AG04449 (cell line): ENCODE measurements around the gene SRP9.
"Not testable (repeated sequence)": the region's sequence is repeated elsewhere in the genome, so short reads cannot be mapped to it uniquely, and the experiment has no call there.

Experiments
- CTCF ChIA-PET: fragments of 350-600 bp; formaldehyde crosslinking; extraction: SDS; loops from one replicate; lab custom pipeline; 2021; ENCODE audit warnings: antibody characterized with exemption; lab: Yijun Ruan, JAX
- POLR2A ChIA-PET: fragments of 400-600, 350-600 bp; formaldehyde crosslinking; extraction: SDS; loops from one replicate; lab custom pipeline; 2020; ENCODE audit warnings: antibody characterized with exemption, inconsistent platforms; lab: Yijun Ruan, JAX
- DNase-seq: peaks from one replicate; pipeline ENCODE4 v3.0.0-alpha.2; 2010; ENCODE audit warnings: low read depth, low spot score
- H3K4me3 ChIP-seq: 2 replicates; pipeline ENCODE4 v1.5.1; 2011; ENCODE audit warnings: low read depth, mild to moderate bottlenecking, control low read depth, low read length
- TF ChIP-seq, protein P1 (sequence below): IDR thresholded peaks from one replicate; pipeline ENCODE4 v1.5.1; 2011; ENCODE audit warnings: mild to moderate bottlenecking, moderate library complexity, low read length, control low read depth, inconsistent platforms; ENCODE audit not compliant: insufficient read depth; ENCODE audit errors: missing control alignments

The SRP9 gene

GRCh38 chr1:225750875-225751824 is 26.5 kb upstream of the SRP9 start:
- ChIA-PET POLR2A (no interaction called here), CTCF (interaction anchor here (0.8 to 1.5 kb wide), 3 partner anchors 11 to 26 kb away, joined by 3 to 4 read pairs (median 3); partner anchors contain the start of gene SRP9)
- no peak for DNase-seq
- TF ChIP-seq, protein P1, sequence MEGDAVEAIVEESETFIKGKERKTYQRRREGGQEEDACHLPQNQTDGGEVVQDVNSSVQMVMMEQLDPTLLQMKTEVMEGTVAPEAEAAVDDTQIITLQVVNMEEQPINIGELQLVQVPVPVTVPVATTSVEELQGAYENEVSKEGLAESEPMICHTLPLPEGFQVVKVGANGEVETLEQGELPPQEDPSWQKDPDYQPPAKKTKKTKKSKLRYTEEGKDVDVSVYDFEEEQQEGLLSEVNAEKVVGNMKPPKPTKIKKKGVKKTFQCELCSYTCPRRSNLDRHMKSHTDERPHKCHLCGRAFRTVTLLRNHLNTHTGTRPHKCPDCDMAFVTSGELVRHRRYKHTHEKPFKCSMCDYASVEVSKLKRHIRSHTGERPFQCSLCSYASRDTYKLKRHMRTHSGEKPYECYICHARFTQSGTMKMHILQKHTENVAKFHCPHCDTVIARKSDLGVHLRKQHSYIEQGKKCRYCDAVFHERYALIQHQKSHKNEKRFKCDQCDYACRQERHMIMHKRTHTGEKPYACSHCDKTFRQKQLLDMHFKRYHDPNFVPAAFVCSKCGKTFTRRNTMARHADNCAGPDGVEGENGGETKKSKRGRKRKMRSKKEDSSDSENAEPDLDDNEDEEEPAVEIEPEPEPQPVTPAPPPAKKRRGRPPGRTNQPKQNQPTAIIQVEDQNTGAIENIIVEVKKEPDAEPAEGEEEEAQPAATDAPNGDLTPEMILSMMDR = no peak
- H3K4me3 ChIP-seq = no peak overlapping the region

DNA sequence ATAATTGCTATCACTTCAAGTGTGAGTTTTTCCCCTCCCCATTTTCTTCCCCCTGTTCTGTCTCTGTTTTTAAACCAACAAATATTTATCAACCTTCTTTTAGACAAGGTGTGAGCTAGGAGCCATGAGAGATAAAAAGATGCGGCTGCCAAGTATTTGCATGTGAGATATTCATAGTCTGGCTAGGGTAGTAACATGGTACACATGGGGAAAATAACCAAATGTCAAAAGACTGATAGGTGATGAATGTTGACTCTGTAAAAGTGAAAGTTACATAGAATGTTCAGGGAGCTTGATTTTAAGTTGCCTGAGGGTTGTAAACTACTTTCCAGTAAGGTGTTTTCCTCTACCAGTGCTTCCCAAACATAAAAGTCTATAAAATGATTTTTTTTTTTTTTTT is 25.4 kb upstream of the SRP9 start:
- TF ChIP-seq, protein P1 = no peak
- ChIA-PET POLR2A (no interaction called here), CTCF (interaction anchor here (0.6 to 1.5 kb wide), 6 partner anchors 10 to 141 kb away, joined by 3 to 4 read pairs (median 3); partner anchors contain the start of gene SRP9)
- H3K4me3 ChIP-seq = no peak overlapping the region
- no peak for DNase-seq

DNA sequence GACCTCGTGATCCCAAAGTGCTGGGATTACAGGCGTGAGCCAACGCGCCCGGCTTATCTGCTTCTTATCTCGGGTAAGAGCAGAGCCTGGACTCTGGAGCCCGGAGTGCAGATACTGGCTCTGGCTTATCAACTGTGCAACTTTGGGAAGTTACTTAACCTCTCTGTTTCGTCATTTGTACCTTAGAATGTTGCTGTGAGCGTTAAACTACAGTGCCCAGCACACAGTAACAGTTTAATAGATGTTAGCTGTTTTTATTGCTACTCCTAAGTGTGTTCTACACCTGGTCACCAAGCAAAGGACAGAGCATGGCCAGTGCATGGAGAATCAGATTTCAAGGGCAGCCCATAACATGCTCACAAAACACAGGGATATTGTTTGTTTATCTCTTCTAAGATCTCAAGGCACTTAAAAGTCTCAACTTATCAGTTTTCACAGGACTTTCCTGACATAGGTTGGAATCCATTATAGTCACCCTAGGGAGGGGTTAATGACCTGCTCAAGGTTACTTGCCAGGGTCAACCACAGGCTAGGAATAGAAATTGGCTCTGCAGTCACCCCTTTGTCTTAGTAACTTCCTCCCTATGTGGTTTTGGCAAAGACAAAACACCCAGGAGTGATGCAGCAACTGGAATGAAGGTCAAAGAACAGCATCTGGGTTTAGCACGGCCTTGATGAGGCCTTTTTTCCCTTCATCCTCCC is 22.5 kb upstream of the SRP9 start:
- DNase-seq = no peak
- POLR2A ChIA-PET = no interaction called here
- TF ChIP-seq, protein P1 = no peak
- CTCF ChIA-PET = interaction anchor here (0.8 to 1.3 kb wide), 2 partner anchors 9 to 18 kb away, joined by 3 read pairs; no protein-coding TSS in a partner anchor
- no peak overlapping the region for H3K4me3 ChIP-seq

GRCh38 chr1:225755671-225756319 is 21.8 kb upstream of the SRP9 start:
- no peak for DNase-seq
- CTCF ChIA-PET = interaction anchor here (0.8 kb wide), 1 partner anchor 17 kb away, joined by 3 read pairs; no protein-coding TSS in a partner anchor
- H3K4me3 ChIP-seq = no peak overlapping the region
- POLR2A ChIA-PET = no interaction called here
- TF ChIP-seq, protein P1 = no peak

DNA sequence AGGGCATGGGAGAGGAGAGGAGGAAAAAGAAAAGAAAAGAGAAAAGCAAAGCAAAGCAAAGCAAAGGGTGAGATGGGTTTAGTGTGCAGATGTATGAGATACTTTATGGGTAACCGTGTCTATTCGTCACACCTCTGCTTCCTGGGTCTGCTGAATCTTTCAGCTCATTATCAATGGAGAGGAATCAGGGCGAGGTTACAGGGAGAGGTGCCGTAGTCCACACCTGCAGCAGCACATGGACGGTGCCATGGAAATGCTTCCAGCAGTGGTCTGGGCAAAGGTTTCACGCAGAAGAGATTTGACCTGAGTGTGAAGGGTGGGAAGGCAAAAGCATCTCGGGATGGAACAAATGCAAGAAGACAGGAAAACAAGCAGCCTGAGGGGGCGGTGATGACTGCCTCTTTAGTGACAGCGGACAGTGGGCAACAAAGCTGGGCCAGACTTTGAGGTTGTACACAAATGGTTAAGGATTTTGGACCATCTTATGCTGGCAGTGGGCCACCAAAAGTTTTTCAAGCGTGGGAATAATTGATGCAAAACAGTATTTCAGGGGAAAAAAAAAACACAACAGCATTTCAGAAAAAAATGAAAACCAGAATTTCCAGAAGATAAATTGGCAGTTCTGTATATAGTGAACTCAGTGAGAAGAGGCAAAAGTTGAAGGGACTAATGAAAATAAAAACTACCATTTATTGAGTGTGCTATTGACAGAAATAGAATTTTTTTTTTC is 19.5 kb upstream of the SRP9 start:
- no peak for DNase-seq
- TF ChIP-seq, protein P1 = no peak
- H3K4me3 ChIP-seq = no peak overlapping the region
- ChIA-PET POLR2A (no interaction called here), CTCF (interaction anchor here (1.0 to 2.3 kb wide), 4 partner anchors 11 to 20 kb away, joined by 3 to 12 read pairs (median 4); partner anchors contain the start of gene SRP9)

GRCh38 chr1:225759972-225760371 is 17.7 kb upstream of the SRP9 start:
- DNase-seq, H3K4me3 ChIP-seq, POLR2A ChIA-PET: not testable (repeated sequence)
- CTCF ChIA-PET = interaction anchor here (1.0 to 4.6 kb wide), 2 partner anchors 12 to 16 kb away, joined by 3 to 31 read pairs; no protein-coding TSS in a partner anchor
